Measurements from ENCODE around the gene PTH2. TPM values are rescaled to one million over a fixed set of nuclear protein-coding genes. Genes with fewer than 3 reads are reported as not detected.

Gene PTH2, protein sequence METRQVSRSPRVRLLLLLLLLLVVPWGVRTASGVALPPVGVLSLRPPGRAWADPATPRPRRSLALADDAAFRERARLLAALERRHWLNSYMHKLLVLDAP
- total RNA-seq, result not detected

DNA sequence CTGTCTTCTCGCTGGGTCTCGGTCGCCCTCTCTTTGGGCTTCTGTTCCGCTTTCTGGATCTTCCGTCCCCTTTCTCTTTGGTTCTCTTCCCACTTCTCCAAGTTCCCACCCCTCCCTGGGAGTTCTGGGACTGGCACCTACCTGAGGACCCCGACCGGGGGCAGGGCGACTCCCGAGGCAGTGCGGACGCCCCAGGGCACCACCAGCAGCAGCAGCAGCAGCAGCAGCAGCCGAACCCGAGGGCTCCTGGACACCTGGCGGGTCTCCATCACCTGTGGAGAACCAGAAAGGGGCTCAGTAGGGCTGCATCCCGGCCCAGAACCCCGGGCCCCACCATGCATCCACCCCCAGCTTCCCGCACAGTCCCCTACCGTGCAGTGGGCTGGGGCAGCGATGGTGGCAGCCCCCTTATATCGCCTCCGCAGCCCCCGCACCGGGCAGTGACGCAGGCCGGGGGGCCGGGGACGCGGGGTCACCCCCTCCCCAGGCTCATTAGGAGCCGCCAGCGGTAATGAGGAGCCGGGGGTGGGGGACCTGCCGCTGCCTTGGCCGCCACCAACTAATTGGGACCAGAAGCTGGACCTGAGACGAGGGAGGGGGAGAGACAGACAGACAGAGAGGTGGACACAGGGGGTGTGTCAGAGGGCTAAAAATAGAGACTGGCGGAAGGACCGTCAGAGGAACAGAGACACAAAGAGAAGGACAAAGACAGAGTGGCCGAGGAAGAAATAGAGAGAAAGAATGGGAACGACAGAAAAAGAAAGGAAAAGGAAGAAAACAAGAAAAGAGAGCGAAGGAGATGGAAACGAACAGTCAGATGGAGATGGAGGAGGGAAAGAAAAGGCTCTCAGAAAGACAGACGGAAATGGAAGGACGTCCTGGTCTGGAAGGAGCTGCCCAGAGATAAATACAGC lies at the start of gene PTH2:
Gene PTH2, minus strand, starts transcription at position 371 of the 914 bp plus-strand sequence. Its CDS starts 102 bp downstream, at position 269.
- WGBS, 2 donors, result 9 to 20% methylated on average over 17 to 40 of the region's 42 CpGs
- Histone ChIP-seq H3K27ac (no peak within 1 kb of the TSS), H3K36me3 (replicated peaks in 1 of 2; ENCODE audit: insufficient read depth in 1 of 2, low read depth in 2 of 2) (no peaks in the 10 kb centered on the region), H3K9me3 (no peaks in the 10 kb centered on the region), H3K4me3 (no peak within 1 kb of the TSS), H3K4me1 (peaks cover 33% of the 10 kb centered on the region), H3K27me3 (peaks cover 0 to 54% of the 10 kb centered on the region in 2 donors)
- intact Hi-C loops (cut with DNase I), result no loop called here
- ATAC-seq, result no peak
- no peak for DNase-seq
- no peak for TF ChIP-seq POLR2A (IDR thresholded peaks at IDR 0.05)
- TF ChIP-seq, protein P1, sequence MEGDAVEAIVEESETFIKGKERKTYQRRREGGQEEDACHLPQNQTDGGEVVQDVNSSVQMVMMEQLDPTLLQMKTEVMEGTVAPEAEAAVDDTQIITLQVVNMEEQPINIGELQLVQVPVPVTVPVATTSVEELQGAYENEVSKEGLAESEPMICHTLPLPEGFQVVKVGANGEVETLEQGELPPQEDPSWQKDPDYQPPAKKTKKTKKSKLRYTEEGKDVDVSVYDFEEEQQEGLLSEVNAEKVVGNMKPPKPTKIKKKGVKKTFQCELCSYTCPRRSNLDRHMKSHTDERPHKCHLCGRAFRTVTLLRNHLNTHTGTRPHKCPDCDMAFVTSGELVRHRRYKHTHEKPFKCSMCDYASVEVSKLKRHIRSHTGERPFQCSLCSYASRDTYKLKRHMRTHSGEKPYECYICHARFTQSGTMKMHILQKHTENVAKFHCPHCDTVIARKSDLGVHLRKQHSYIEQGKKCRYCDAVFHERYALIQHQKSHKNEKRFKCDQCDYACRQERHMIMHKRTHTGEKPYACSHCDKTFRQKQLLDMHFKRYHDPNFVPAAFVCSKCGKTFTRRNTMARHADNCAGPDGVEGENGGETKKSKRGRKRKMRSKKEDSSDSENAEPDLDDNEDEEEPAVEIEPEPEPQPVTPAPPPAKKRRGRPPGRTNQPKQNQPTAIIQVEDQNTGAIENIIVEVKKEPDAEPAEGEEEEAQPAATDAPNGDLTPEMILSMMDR (IDR thresholded peaks at IDR 0.05), result no peak

DNA sequence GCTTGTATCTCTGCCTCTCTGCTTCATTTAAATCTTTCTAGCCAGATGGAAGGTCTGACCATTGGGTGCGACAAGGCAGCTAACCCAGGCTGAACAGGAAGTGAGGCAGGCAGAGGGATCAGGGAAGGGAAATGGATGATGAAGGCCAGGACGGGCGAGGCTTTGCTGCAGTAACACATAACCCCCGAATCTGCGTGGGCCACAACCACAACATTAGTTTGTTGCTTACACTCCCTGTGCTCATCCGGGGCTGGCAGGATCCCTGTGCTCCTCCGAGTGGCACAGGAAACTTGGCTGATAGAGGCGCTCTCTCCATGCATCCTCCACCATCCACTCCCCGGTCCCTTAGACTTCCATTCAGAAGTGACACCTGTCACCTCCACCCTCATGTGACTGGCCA lies 49.7 kb upstream of the PTH2 start:
- ATAC-seq (no peak), DNase-seq (no peak)
- Histone ChIP-seq H3K9me3 (no peaks in the 10 kb centered on the region), H3K27me3 (no peaks in the 10 kb centered on the region), H3K27ac (no peak overlapping the region), H3K36me3 (replicated peaks in 1 of 2; ENCODE audit: insufficient read depth in 1 of 2, low read depth in 2 of 2) (no peaks in the 10 kb centered on the region), H3K4me1 (peaks cover 6% of the 10 kb centered on the region), H3K4me3 (no peak overlapping the region)
- intact Hi-C loops (cut with DNase I), result no loop called here
- WGBS, 2 donors, result 63 to 86% methylated on average over 9 of the region's 9 CpGs
- TF ChIP-seq, protein P1 (IDR thresholded peaks at IDR 0.05), result no peak
- no peak for TF ChIP-seq POLR2A (IDR thresholded peaks at IDR 0.05)

DNA sequence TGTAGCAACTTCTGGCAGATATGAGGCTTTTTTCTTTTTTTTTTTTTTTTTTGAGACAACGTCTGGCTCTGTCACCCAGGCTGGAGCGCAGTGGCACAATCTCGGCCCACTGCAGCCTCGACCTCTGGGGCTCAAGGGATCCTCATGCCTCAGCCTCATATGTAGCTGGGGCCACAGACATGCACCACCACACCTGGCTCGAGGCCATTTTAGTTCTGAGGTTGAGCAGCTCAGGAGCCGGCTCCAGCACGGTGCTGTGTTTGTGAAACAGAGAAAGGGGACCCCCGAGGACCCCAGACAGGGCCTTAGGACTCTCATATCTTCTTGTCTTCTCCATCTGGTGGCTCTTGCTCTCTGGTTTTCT lies 47.4 kb upstream of the PTH2 start:
- intact Hi-C loops (cut with DNase I), result no loop called here
- TF ChIP-seq, protein P1 (IDR thresholded peaks at IDR 0.05), result no peak
- no peak for TF ChIP-seq POLR2A (IDR thresholded peaks at IDR 0.05)
- peaks cover 6% of the 10 kb centered on the region for H3K4me1 ChIP-seq
- no peaks in the 10 kb centered on the region for H3K9me3 ChIP-seq
- peaks cover 0 to 7% of the 10 kb centered on the region in 2 donors for H3K36me3 ChIP-seq (replicated peaks in 1 of 2; ENCODE audit: insufficient read depth in 1 of 2, low read depth in 2 of 2)
- H3K27ac ChIP-seq, result no peak overlapping the region
- 58 to 67% methylated on average over 5 to 8 of the region's 8 CpGs for WGBS, 2 donors
- ATAC-seq (no peak), DNase-seq (no peak)
- no peak overlapping the region for H3K4me3 ChIP-seq
- no peaks in the 10 kb centered on the region for H3K27me3 ChIP-seq

DNA sequence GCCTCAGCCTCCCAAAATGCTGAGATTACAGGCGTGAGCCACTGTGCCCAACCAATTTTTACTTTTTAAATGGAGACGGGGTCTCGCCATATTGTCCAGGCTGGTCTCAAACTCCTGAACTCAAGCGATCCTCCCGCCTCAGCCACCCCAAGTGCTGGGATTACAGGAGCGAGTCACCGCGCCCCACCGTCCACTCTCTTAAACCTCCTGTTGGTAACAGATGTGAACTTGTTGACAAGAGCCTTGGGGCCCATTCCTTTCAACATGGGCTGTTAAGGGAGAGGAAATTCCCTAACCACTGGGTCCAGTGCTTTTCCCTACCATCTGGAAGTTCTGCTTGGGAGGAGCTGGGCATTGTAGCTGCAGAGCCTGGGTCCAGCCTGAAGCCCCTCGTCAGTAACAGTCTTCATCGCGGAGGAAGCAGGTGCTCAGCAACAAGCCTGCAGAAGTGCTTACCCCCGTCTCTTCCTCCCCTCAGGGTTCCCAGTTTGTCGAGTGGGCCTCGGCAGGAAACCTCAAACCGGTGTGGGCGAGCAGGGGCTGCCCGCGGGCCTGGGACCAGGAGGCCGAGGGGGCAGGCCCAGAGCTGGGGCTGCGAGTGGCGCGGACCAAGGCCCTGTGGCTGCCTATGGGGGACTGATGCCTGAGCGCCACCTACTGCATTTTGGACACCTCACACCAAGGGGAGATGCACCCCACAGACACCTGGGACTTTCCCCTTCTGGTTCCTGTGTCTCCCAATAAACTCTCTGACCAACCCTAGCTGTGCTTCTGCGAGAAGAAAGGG lies 46.8 kb upstream of the PTH2 start:
- no peak for DNase-seq
- intact Hi-C loops (cut with DNase I), result no loop called here
- WGBS, 2 donors, result 85 to 90% methylated on average over 20 to 24 of the region's 25 CpGs

More for the DNA sequence above, 46.8 kb upstream of the PTH2 start:
- ATAC-seq, result no peak
- TF ChIP-seq, protein P1 (IDR thresholded peaks at IDR 0.05), result peak in 2 of 7 experiments; percentile 6 to 22
- no peak for TF ChIP-seq POLR2A (IDR thresholded peaks at IDR 0.05)
- peaks cover 0 to 7% of the 10 kb centered on the region in 2 donors for H3K36me3 ChIP-seq (replicated peaks in 1 of 2; ENCODE audit: insufficient read depth in 1 of 2, low read depth in 2 of 2)
- no peak overlapping the region for H3K27ac ChIP-seq
- H3K4me3 ChIP-seq, result no peak overlapping the region
- H3K27me3 ChIP-seq, result no peaks in the 10 kb centered on the region
- peaks cover 6% of the 10 kb centered on the region for H3K4me1 ChIP-seq
- no peaks in the 10 kb centered on the region for H3K9me3 ChIP-seq

All from body of pancreas (tissue), 4 donors.